GM18870 (cell line): ENCODE data around the gene BUD23.
"Not testable (repeated sequence)": the region's sequence is repeated elsewhere in the genome, so short reads cannot be mapped to it uniquely, and the experiment has no call there.

Source experiments
- ATAC-seq: cut with Tn5 transposase; IDR thresholded peaks from one replicate; pipeline ENCODE4 v1.9.1; 2021; ENCODE audit warnings: moderate library complexity; ENCODE audit not compliant: unreplicated experiment

Gene BUD23

GRCh38 chr7:73683056-73683787, at the start of gene BUD23, which contains the start of gene DNAJC30:
BUD23 (plus strand) TSS chr7:73683597; CDS start chr7:73683626, 29 bp downstream.
DNAJC30 (minus strand) TSS chr7:73683453; CDS start chr7:73683423, 30 bp downstream.
- peak; percentile 82 for ATAC-seq

- ATAC-seq = no peak
Observed at GRCh38 chr7:73633844-73634243, 49.6 kb upstream of the BUD23 start.

- ATAC-seq = no peak
Observed at GRCh38 chr7:73635428-73636200, 47.8 kb upstream of the BUD23 start.

- ATAC-seq = no peak
Observed at GRCh38 chr7:73638911-73639310, 44.5 kb upstream of the BUD23 start.

GRCh38 chr7:73642834-73643233, 40.6 kb upstream of the BUD23 start:
- ATAC-seq = no peak

GRCh38 chr7:73644688-73645286, 38.6 kb upstream of the BUD23 start:
- no peak for ATAC-seq

- no peak for ATAC-seq
Observed at GRCh38 chr7:73645643-73646174, 37.7 kb upstream of the BUD23 start.

- no peak for ATAC-seq
Observed at GRCh38 chr7:73646785-73647724, 36.3 kb upstream of the BUD23 start.

GRCh38 chr7:73647725-73648592, 35.4 kb upstream of the BUD23 start:
- ATAC-seq = no peak

- no peak for ATAC-seq
Observed at GRCh38 chr7:73648593-73649332, 34.6 kb upstream of the BUD23 start.

- ATAC-seq = no peak
Observed at GRCh38 chr7:73649576-73649975, 33.8 kb upstream of the BUD23 start.

- ATAC-seq = no peak
Observed at GRCh38 chr7:73650524-73650923, 32.9 kb upstream of the BUD23 start.

GRCh38 chr7:73652541-73652949, 30.9 kb upstream of the BUD23 start:
- no peak for ATAC-seq

- not testable (repeated sequence) for ATAC-seq
Observed at GRCh38 chr7:73655309-73655708, 28.1 kb upstream of the BUD23 start.

- no peak for ATAC-seq
Observed at GRCh38 chr7:73659983-73660382, 23.4 kb upstream of the BUD23 start.

GRCh38 chr7:73660594-73660993, 22.8 kb upstream of the BUD23 start:
- not testable (repeated sequence) for ATAC-seq

- ATAC-seq = no peak
Observed at GRCh38 chr7:73663033-73663432, 20.4 kb upstream of the BUD23 start.

- ATAC-seq = no peak
Observed at GRCh38 chr7:73667344-73668102, 15.9 kb upstream of the BUD23 start, which contains the start of gene VPS37D. VPS37D (plus strand) TSS chr7:73667831; CDS start chr7:73667959, 128 bp downstream.
